HUES48 (cell line): Measurements from ENCODE around the gene HSPBP1.
A peak's percentile ranks its signal among the peaks of the same experiment; 100 is the strongest.

Experiments used
- H3K27ac ChIP-seq: one replicate; pipeline ENCODE4 v1.7.0; 2013; ENCODE audit warnings: low read depth, low read length, inconsistent platforms
- H3K27me3 ChIP-seq: 2 replicates; pipeline ENCODE4 v1.6.1; 2013; ENCODE audit warnings: mild to moderate bottlenecking, low read length; ENCODE audit not compliant: control insufficient read depth, insufficient read depth
- H3K36me3 ChIP-seq: 2 replicates; pipeline ENCODE4 v1.6.1; 2013; ENCODE audit warnings: low read length; ENCODE audit not compliant: control insufficient read depth, insufficient read depth
- H3K4me1 ChIP-seq: 2 replicates; pipeline ENCODE4 v1.6.1; 2013; ENCODE audit warnings: mild to moderate bottlenecking, low read length; ENCODE audit not compliant: control insufficient read depth, insufficient read depth
- H3K4me3 ChIP-seq: 2 replicates; pipeline ENCODE4 v1.5.1; 2013; ENCODE audit warnings: mild to moderate bottlenecking, low read depth, low read length
- H3K9ac ChIP-seq: 2 replicates; pipeline ENCODE4 v1.6.1; 2013; ENCODE audit warnings: mild to moderate bottlenecking, low read depth, low read length, moderate library complexity
- H3K9me3 ChIP-seq: 2 replicates; pipeline ENCODE4 v1.6.1; 2013; ENCODE audit warnings: low read length; ENCODE audit not compliant: control insufficient read depth, insufficient read depth

HSPBP1 gene

GRCh38 chr19:55304980-55305379 lies 25.1 kb upstream of the HSPBP1 start:
- no peak overlapping the region for H3K9ac ChIP-seq
- H3K36me3 ChIP-seq, result peaks cover 68% of the 10 kb centered on the region

GRCh38 chr19:55304279-55304978 lies 24.5 kb upstream of the HSPBP1 start:
- Histone ChIP-seq H3K4me3 (no peak overlapping the region), H3K36me3 (peaks cover 67% of the 10 kb centered on the region), H3K9ac (no peak overlapping the region), H3K4me1 (peaks cover 6% of the 10 kb centered on the region; the same call in 1 of the 2 replicates), H3K27ac (no peak overlapping the region), H3K9me3 (no peaks in the 10 kb centered on the region), H3K27me3 (no peaks in the 10 kb centered on the region)

More at GRCh38 chr19:55304980-55305379, 25.1 kb upstream of the HSPBP1 start:
- Histone ChIP-seq H3K27me3 (no peaks in the 10 kb centered on the region), H3K4me1 (peaks cover 6% of the 10 kb centered on the region; the same call in 1 of the 2 replicates), H3K4me3 (no peak overlapping the region), H3K9me3 (no peaks in the 10 kb centered on the region), H3K27ac (no peak overlapping the region)

GRCh38 chr19:55303477-55303876 lies 23.6 kb upstream of the HSPBP1 start:
- no peaks in the 10 kb centered on the region for H3K9me3 ChIP-seq
- H3K4me3 ChIP-seq, result no peak overlapping the region
- H3K27ac ChIP-seq, result no peak overlapping the region
- H3K36me3 ChIP-seq, result peaks cover 65% of the 10 kb centered on the region
- H3K9ac ChIP-seq, result no peak overlapping the region
- H3K27me3 ChIP-seq, result no peaks in the 10 kb centered on the region
- H3K4me1 ChIP-seq, result peaks cover 6% of the 10 kb centered on the region; the same call in 1 of the 2 replicates

GRCh38 chr19:55302318-55302703 lies 22.4 kb upstream of the HSPBP1 start:
- H3K27ac ChIP-seq, result no peak overlapping the region
- no peak overlapping the region for H3K4me3 ChIP-seq

GRCh38 chr19:55301459-55302317 lies 21.8 kb upstream of the HSPBP1 start:
- 0 out of 2 replicates have a peak overlapping the region, but pooled peaks have one; percentile 3 for H3K4me3 ChIP-seq
- peaks cover 59% of the 10 kb centered on the region for H3K36me3 ChIP-seq
- no peak overlapping the region for H3K9ac ChIP-seq
- no peaks in the 10 kb centered on the region for H3K27me3 ChIP-seq
- peak overlapping the region; percentile 15 for H3K27ac ChIP-seq
- H3K9me3 ChIP-seq, result no peaks in the 10 kb centered on the region
- H3K4me1 ChIP-seq, result peaks cover 6% of the 10 kb centered on the region; the same call in 1 of the 2 replicates

More at GRCh38 chr19:55302318-55302703, 22.4 kb upstream of the HSPBP1 start:
- Histone ChIP-seq H3K27me3 (no peaks in the 10 kb centered on the region), H3K4me1 (peaks cover 6% of the 10 kb centered on the region; the same call in 1 of the 2 replicates), H3K36me3 (peaks cover 60% of the 10 kb centered on the region), H3K9ac (no peak overlapping the region), H3K9me3 (no peaks in the 10 kb centered on the region)

- H3K9ac ChIP-seq, result no peak overlapping the region
These were observed 21.1 kb upstream of the HSPBP1 start for GRCh38 chr19:55300886-55301458.

GRCh38 chr19:55299991-55300390 lies 20.1 kb upstream of the HSPBP1 start:
- Histone ChIP-seq H3K27me3 (no peaks in the 10 kb centered on the region), H3K9me3 (no peaks in the 10 kb centered on the region), H3K4me3 (no peak overlapping the region), H3K27ac (no peak overlapping the region), H3K4me1 (peaks cover 6% of the 10 kb centered on the region; the same call in 1 of the 2 replicates), H3K36me3 (peaks cover 56% of the 10 kb centered on the region), H3K9ac (no peak overlapping the region)

More at GRCh38 chr19:55300886-55301458, 21.1 kb upstream of the HSPBP1 start:
- Histone ChIP-seq H3K36me3 (peaks cover 56% of the 10 kb centered on the region), H3K27ac (no peak overlapping the region), H3K4me3 (no peak overlapping the region), H3K4me1 (peaks cover 6% of the 10 kb centered on the region; the same call in 1 of the 2 replicates), H3K27me3 (no peaks in the 10 kb centered on the region), H3K9me3 (no peaks in the 10 kb centered on the region)

- Histone ChIP-seq H3K9ac (no peak overlapping the region), H3K27me3 (no peaks in the 10 kb centered on the region), H3K27ac (no peak overlapping the region), H3K4me1 (peaks cover 6% of the 10 kb centered on the region; the same call in 1 of the 2 replicates), H3K4me3 (no peak overlapping the region), H3K36me3 (peaks cover 53% of the 10 kb centered on the region), H3K9me3 (no peaks in the 10 kb centered on the region)
These were observed 17.4 kb upstream of the HSPBP1 start for GRCh38 chr19:55297267-55297666.

- Histone ChIP-seq H3K27ac (no peak overlapping the region), H3K27me3 (no peaks in the 10 kb centered on the region), H3K4me1 (no peaks in the 10 kb centered on the region), H3K9me3 (no peaks in the 10 kb centered on the region), H3K4me3 (no peak overlapping the region), H3K9ac (no peak overlapping the region), H3K36me3 (peaks cover 49% of the 10 kb centered on the region)
These were observed 9.3 kb upstream of the HSPBP1 start for GRCh38 chr19:55289117-55289796.

GRCh38 chr19:55287361-55288079 lies 7.6 kb upstream of the HSPBP1 start:
- Histone ChIP-seq H3K27ac (no peak overlapping the region), H3K9me3 (no peaks in the 10 kb centered on the region), H3K27me3 (no peaks in the 10 kb centered on the region), H3K9ac (no peak overlapping the region), H3K36me3 (peaks cover 37% of the 10 kb centered on the region), H3K4me1 (no peaks in the 10 kb centered on the region), H3K4me3 (no peak overlapping the region)
